T47D (cell line): Measurements from ENCODE around the gene MYRF.

Source experiments
- DNase-seq, 2 experiments: peaks; one replicate each; pipeline versions ENCODE4 v3.0.0 to v3.0.0-alpha.2; 2011 to 2012; ENCODE audit warnings: low read depth in 1 of 2, low spot score in 1 of 2
- JUND ChIP-seq: IDR thresholded peaks from 2 replicates; pipeline ENCODE4 v1.6.1; 2012; ENCODE audit warnings: low read depth
- in situ Hi-C: cut with HindIII; loops from 2 replicates; pipeline ENCODE4 v1.10.0; 2016; ENCODE audit warnings: low sequenced_read_pairs, low pct_unique_long_range_greater_than_20kb

The MYRF gene

GRCh38 chr11:61826930-61827570 is 74.6 kb downstream of the MYRF start:
- in situ Hi-C loops: no loop called here
- TF ChIP-seq JUND: no peak
- no peak for DNase-seq

GRCh38 chr11:61827571-61828378 is 75.3 kb downstream of the MYRF start, which contains the start of gene FADS2:
Gene FADS2 (plus strand): TSS chr11:61828300. CDS start chr11:61828391, 91 bp downstream.
- TF ChIP-seq JUND: no peak
- in situ Hi-C loops: no loop called here
- DNase-seq: peak in 1 of 2 experiments; percentile 55

- in situ Hi-C loops: no loop called here
- DNase-seq: no peak
- TF ChIP-seq JUND: no peak
Measured at GRCh38 chr11:61828379-61828628, 75.9 kb downstream of the MYRF start.

- no peak for TF ChIP-seq JUND
- DNase-seq: no peak
- in situ Hi-C loops: no loop called here
Measured at GRCh38 chr11:61828629-61829407, 76.4 kb downstream of the MYRF start.

- no peak for DNase-seq
- in situ Hi-C loops: no loop called here
- no peak for TF ChIP-seq JUND
Measured at GRCh38 chr11:61829806-61830205, 77.4 kb downstream of the MYRF start.

GRCh38 chr11:61830237-61831105 is 78.0 kb downstream of the MYRF start:
- in situ Hi-C loops: no loop called here
- no peak for TF ChIP-seq JUND
- DNase-seq: no peak

GRCh38 chr11:61832207-61832606 is 79.8 kb downstream of the MYRF start:
- TF ChIP-seq JUND: no peak
- in situ Hi-C loops: no loop called here
- no peak for DNase-seq

- no peak for TF ChIP-seq JUND
- in situ Hi-C loops: no loop called here
- no peak for DNase-seq
Measured at GRCh38 chr11:61832754-61833153, 80.3 kb downstream of the MYRF start.

GRCh38 chr11:61833471-61833870 is 81.0 kb downstream of the MYRF start:
- no peak for TF ChIP-seq JUND
- in situ Hi-C loops: no loop called here
- no peak for DNase-seq

- no peak for DNase-seq
- no peak for TF ChIP-seq JUND
- in situ Hi-C loops: no loop called here
Measured at GRCh38 chr11:61833926-61834277, 81.5 kb downstream of the MYRF start.

- TF ChIP-seq JUND: no peak
- DNase-seq: no peak
- in situ Hi-C loops: no loop called here
Measured at GRCh38 chr11:61834278-61835048, 82.0 kb downstream of the MYRF start.

GRCh38 chr11:61836193-61836592 is 83.8 kb downstream of the MYRF start:
- TF ChIP-seq JUND: no peak
- DNase-seq: no peak
- in situ Hi-C loops: no loop called here
